Endodermal cell (in vitro differentiated cells): Measurements from ENCODE around the gene CDK4. TPM values are rescaled to one million over a fixed set of nuclear protein-coding genes. Genes with fewer than 3 reads are reported as not detected.

ENCODE experiments used
- DNase-seq: peaks from one replicate; pipeline ENCODE4 v3.0.0-alpha.2; 2017
- H3K27ac ChIP-seq: 2 replicates; pipeline ENCODE4 v1.5.1; 2013; ENCODE audit warnings: mild to moderate bottlenecking, low read depth, low read length, moderate library complexity
- H3K27me3 ChIP-seq: 2 replicates; pipeline ENCODE4 v1.6.1; 2013; ENCODE audit warnings: mild to moderate bottlenecking, low read length, moderate library complexity; ENCODE audit not compliant: insufficient read depth, control insufficient read depth, poor library complexity, severe bottlenecking
- H3K36me3 ChIP-seq: 2 replicates; pipeline ENCODE4 v1.7.0; 2013; ENCODE audit warnings: mild to moderate bottlenecking, low read length, moderate library complexity; ENCODE audit not compliant: control insufficient read depth, insufficient read depth
- H3K4me1 ChIP-seq: one replicate; pipeline ENCODE4 v1.7.0; 2013; ENCODE audit warnings: low read length; ENCODE audit not compliant: control insufficient read depth, insufficient read depth
- H3K4me3 ChIP-seq: 2 replicates; pipeline ENCODE4 v1.5.1; 2013; ENCODE audit warnings: mild to moderate bottlenecking, low read length, moderate library complexity
- H3K9ac ChIP-seq: 2 replicates; pipeline ENCODE4 v1.6.1; 2013; ENCODE audit warnings: mild to moderate bottlenecking, low read length, moderate library complexity; ENCODE audit not compliant: poor library complexity, severe bottlenecking; ENCODE audit errors: extremely low read depth
- H3K9me3 ChIP-seq: 2 replicates; pipeline ENCODE4 v1.6.1; 2013; ENCODE audit warnings: mild to moderate bottlenecking, low read length, moderate library complexity; ENCODE audit not compliant: control insufficient read depth
- H3K27ac Mint-ChIP-seq: 2 replicates; pipeline ENCODE4 v1.8.0; 2020; ENCODE audit warnings: mixed read lengths
- H3K27me3 Mint-ChIP-seq: 2 replicates; pipeline ENCODE4 v1.8.0; 2021; ENCODE audit warnings: mild to moderate bottlenecking, mixed read lengths; ENCODE audit not compliant: insufficient read depth
- H3K36me3 Mint-ChIP-seq: 2 replicates; pipeline ENCODE4 v1.8.0; 2020; ENCODE audit warnings: low read depth, mixed read lengths
- H3K4me1 Mint-ChIP-seq: 2 replicates; pipeline ENCODE4 v1.8.0; 2020; ENCODE audit warnings: mixed read lengths
- H3K4me3 Mint-ChIP-seq: 2 replicates; pipeline ENCODE4 v1.8.0; 2020; ENCODE audit warnings: mild to moderate bottlenecking, moderate library complexity, mixed read lengths
- H3K9me3 Mint-ChIP-seq: 2 replicates; pipeline ENCODE4 v1.8.0; 2020; ENCODE audit warnings: mild to moderate bottlenecking, mixed read lengths
- CTCF ChIP-seq: fragments of 200-600 bp; sonication (generic); conservative IDR thresholded peaks from 2 replicates; pipeline ENCODE4 v1.5.0; 2021; ENCODE audit warnings: antibody characterized with exemption, mild to moderate bottlenecking
- WGBS, 2 experiments: methylation state at CpG; one replicate each; pipeline versions ENCODE4 v1.1.5 to v1.1.7; 2013; ENCODE audit warnings: missing lambda C conversion rate in 2 of 2, mixed read lengths in 1 of 2; ENCODE audit not compliant: insufficient coverage in 1 of 2, insufficient read length in 1 of 2; 5-methylcytosine and 5-hydroxymethylcytosine counted together
- total RNA-seq, 2 donors: library from RNA; stranded (reverse); fragmentation: NEBNext Ultra II Directional in 1 of 2; extraction: Animal tissue kit (Norgen Biotek cat#: 25700) in 1 of 2; gene quantifications; 2 replicates in 1 of 2; 3 replicates in 1 of 2; pipeline ENCODE4 v1.2.1, GENCODE V29; 2021

Gene CDK4
- total RNA-seq, 2 donors from 2014 or later, result 144 to 186 TPM

DNA sequence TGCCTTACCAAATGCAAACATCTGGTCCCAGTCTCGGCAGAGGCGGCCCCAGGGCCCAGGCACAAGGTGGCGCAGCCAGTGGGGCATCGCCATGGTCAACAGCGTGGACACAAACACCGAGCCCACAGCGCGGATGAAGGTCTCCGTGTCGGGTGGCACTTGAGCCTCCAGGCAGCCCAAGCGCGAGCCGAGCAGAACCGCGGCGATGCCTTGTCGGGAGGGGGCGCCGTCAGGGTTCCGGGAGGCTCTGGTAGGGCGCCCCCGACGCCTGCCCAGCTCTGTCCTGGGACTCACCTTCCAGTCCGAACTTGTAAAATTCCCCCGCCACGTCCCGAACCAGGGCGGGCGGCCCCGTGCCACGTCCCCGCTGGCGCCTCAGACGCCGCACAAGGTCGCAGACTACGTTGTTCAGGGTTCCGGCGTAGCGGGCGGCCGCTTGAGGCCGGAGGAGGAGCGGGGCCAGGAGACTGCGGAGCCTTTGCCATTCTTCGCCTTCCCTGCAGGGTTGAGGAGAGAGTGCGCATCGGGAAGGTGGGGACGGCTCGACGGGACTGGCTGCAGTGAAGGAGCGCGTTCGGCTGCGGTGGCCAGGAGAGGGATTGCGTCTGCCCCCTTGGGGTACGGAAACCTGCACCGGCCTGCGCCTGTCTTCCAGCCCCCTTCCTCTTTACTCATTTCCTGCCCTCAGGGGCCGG, 13.0 kb upstream of the CDK4 start:
- 1 to 3% methylated on average over 34 to 60 of the region's 60 CpGs for WGBS, 2 experiments
- Histone ChIP-seq H3K27me3 (peaks cover 68% of the 10 kb centered on the region), H3K27ac (no peak overlapping the region), H3K36me3 (peaks cover 22% of the 10 kb centered on the region), H3K4me1 (peaks cover 6% of the 10 kb centered on the region), H3K9me3 (no peaks in the 10 kb centered on the region), H3K9ac (no peak overlapping the region), H3K4me3 (peak overlapping the region; percentile 75)
- Mint-ChIP-seq H3K27ac (no peak overlapping the region), H3K4me3 (peak overlapping the region; percentile 49), H3K4me1 (peaks cover 13% of the 10 kb centered on the region), H3K27me3 (peaks cover 73% of the 10 kb centered on the region), H3K36me3 (peaks cover 19% of the 10 kb centered on the region), H3K9me3 (no peaks in the 10 kb centered on the region)
- TF ChIP-seq CTCF, result peak; percentile 64
- DNase-seq, result peak; percentile 94

DNA sequence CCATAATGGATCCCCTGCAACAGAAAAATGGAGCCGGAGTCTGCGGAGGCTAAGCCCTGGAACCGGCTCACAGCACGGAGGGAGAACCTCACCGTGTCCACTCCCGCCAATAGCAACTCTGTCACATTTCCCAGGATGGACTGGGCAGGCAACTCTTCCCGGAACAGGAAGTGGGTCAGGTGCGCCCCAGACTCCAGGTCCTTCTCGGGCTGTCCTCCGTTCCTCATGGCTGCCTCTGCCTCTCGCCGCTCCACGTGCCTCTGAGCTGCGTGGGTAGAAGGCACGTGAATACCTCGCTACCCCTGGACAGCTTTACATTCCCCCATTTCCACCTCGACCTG, 12.5 kb upstream of the CDK4 start:
- Histone ChIP-seq H3K9ac (no peak overlapping the region), H3K27me3 (peaks cover 68% of the 10 kb centered on the region), H3K36me3 (peaks cover 17% of the 10 kb centered on the region), H3K9me3 (no peaks in the 10 kb centered on the region), H3K27ac (no peak overlapping the region), H3K4me3 (peak overlapping the region; percentile 75), H3K4me1 (peaks cover 6% of the 10 kb centered on the region)
- peaks cover 14% of the 10 kb centered on the region for H3K36me3 Mint-ChIP-seq
- H3K27ac Mint-ChIP-seq, result no peak overlapping the region
- WGBS, 2 experiments, result 24 to 27% methylated on average over 12 to 17 of the region's 17 CpGs
- H3K27me3 Mint-ChIP-seq, result peaks cover 73% of the 10 kb centered on the region
- H3K4me3 Mint-ChIP-seq, result peak overlapping the region; percentile 49
- no peaks in the 10 kb centered on the region for H3K9me3 Mint-ChIP-seq
- peaks cover 13% of the 10 kb centered on the region for H3K4me1 Mint-ChIP-seq
- no peak for DNase-seq
- TF ChIP-seq CTCF, result no peak

DNA sequence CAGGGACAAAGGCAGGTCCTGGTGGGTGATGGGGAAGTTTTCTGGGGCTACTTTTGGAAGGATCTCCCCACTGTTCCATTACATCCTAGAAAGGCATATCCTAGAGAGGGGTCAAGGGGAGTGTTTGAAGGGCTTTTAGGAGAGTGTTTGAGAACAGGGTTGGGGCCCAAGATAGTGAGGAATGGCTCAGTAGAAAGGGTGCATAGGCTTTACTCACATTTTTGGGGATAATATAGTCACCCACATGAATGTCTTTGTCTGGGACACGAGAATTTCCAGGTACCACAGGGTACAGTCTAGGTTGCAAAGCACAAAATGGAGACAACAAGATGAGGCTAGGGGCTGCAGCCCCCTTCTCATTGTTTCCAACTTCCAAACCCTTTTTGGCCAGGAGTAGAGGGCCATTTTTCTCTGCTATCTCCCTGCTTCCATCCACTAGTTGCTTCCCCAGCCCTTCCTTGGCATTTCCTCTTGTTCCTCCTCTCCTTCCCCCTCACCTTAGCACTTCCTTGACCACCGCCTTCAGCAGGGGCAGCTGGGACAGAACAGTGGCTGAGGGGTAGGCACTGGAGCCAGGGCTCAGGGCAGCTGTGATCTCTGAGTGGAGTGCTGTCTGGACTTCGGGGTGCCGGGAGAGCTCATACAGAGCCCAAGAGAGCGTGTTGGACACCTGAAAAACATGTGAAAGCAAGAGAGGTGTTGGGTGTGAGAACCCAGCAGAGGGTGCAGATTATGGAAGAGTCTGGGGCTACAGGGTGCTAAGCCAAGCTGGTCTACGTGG, 12.0 kb upstream of the CDK4 start:
- Histone ChIP-seq H3K27me3 (peaks cover 68% of the 10 kb centered on the region), H3K4me3 (no peak overlapping the region), H3K36me3 (peaks cover 11% of the 10 kb centered on the region), H3K9ac (no peak overlapping the region), H3K4me1 (peaks cover 6% of the 10 kb centered on the region), H3K27ac (no peak overlapping the region), H3K9me3 (no peaks in the 10 kb centered on the region)
- no peak for DNase-seq
- no peaks in the 10 kb centered on the region for H3K9me3 Mint-ChIP-seq
- no peak overlapping the region for H3K27ac Mint-ChIP-seq
- peak overlapping the region; percentile 49 for H3K4me3 Mint-ChIP-seq
- peaks cover 76% of the 10 kb centered on the region for H3K27me3 Mint-ChIP-seq
- H3K36me3 Mint-ChIP-seq, result peaks cover 11% of the 10 kb centered on the region
- WGBS, 2 experiments, result 83 to 85% methylated on average over 5 to 6 of the region's 6 CpGs
- H3K4me1 Mint-ChIP-seq, result peaks cover 13% of the 10 kb centered on the region
- TF ChIP-seq CTCF, result no peak
